Measurements from ENCODE around the gene SDF4. TPM values are rescaled to one million over a fixed set of nuclear protein-coding genes. Genes with fewer than 3 reads are reported as not detected.

Gene SDF4
- total and polyA plus RNA-seq, 10 donors: 39.1 to 145 (median 88.5) TPM

GRCh38 chr1:1247341-1247913, 15.6 kb upstream of the SDF4 start:
- TF ChIP-seq CTCF (IDR thresholded peaks at IDR 0.05 in 8 of 11, conservative IDR thresholded peaks at IDR 0.05 in 3 of 11) (no peak), POLR2AphosphoS5 (IDR thresholded peaks at IDR 0.05) (peak in 1 of 3 donors; percentile 28)
- no peak overlapping the region for H3K4me3 ChIP-seq
- H3K27me3 ChIP-seq (replicated peaks in 1 of 7): peaks cover 0 to 52% (median 29%) of the 10 kb centered on the region in 7 donors
- no peak overlapping the region for H3K27ac ChIP-seq
- 68 to 79% (median 71%) methylated on average over 8 to 25 of the region's 25 CpGs for WGBS, 5 donors
- H3K36me3 ChIP-seq: peaks cover 0 to 11% (median 4%) of the 10 kb centered on the region in 6 donors
- peaks cover 3 to 50% (median 24%) of the 10 kb centered on the region in 6 donors for H3K4me1 ChIP-seq
- DNase-seq: no peak
- no peaks in the 10 kb centered on the region for H3K9me3 ChIP-seq
- intact Hi-C loops (cut with DNase I; ENCODE audit: low total_unique reads): no loop called here

- 4 to 9% (median 7%) methylated on average over 19 to 74 of the region's 74 CpGs for WGBS, 5 donors
- peaks cover 0 to 4% (median 0%) of the 10 kb centered on the region in 6 donors for H3K36me3 ChIP-seq
- no peak within 1 kb of the TSS for H3K27ac ChIP-seq
- TF ChIP-seq POLR2AphosphoS5 (IDR thresholded peaks at IDR 0.05): no peak
- no peak for TF ChIP-seq CTCF (IDR thresholded peaks at IDR 0.05 in 8 of 11, conservative IDR thresholded peaks at IDR 0.05 in 3 of 11)
- no peak for TF ChIP-seq POLR2A (IDR thresholded peaks at IDR 0.05)
- peaks cover 0 to 58% (median 29%) of the 10 kb centered on the region in 7 donors for H3K27me3 ChIP-seq (replicated peaks in 1 of 7)
- no peaks in the 10 kb centered on the region for H3K9me3 ChIP-seq
- intact Hi-C loops (cut with DNase I; ENCODE audit: low total_unique reads): no loop called here
- peak within 1 kb of the TSS in 1 of 8 donors; percentile 33 for H3K4me3 ChIP-seq
- peaks cover 3 to 48% (median 24%) of the 10 kb centered on the region in 6 donors for H3K4me1 ChIP-seq
- no peak for DNase-seq
Observed at GRCh38 chr1:1246577-1247340, 15.0 kb upstream of the SDF4 start, which contains the start of gene C1QTNF12. TSS of gene C1QTNF12 (minus strand) at chr1:1246722. CDS start at chr1:1246690, 32 bp downstream.

- Histone ChIP-seq H3K4me1 (peaks cover 3 to 41% (median 20%) of the 10 kb centered on the region in 6 donors), H3K9me3 (no peaks in the 10 kb centered on the region), H3K36me3 (no peaks in the 10 kb centered on the region), H3K4me3 (peak overlapping the region in 1 of 8 donors; percentile 33), H3K27me3 (replicated peaks in 1 of 7) (peaks cover 0 to 66% (median 32%) of the 10 kb centered on the region in 7 donors), H3K27ac (no peak overlapping the region)
- intact Hi-C loops (cut with DNase I; ENCODE audit: low total_unique reads): no loop called here
- 30 to 71% (median 36%) methylated on average over 13 to 45 of the region's 45 CpGs for WGBS, 5 donors
- TF ChIP-seq CTCF (IDR thresholded peaks at IDR 0.05 in 8 of 11, conservative IDR thresholded peaks at IDR 0.05 in 3 of 11): no peak
- no peak for TF ChIP-seq POLR2AphosphoS5 (IDR thresholded peaks at IDR 0.05)
- TF ChIP-seq POLR2A (IDR thresholded peaks at IDR 0.05): no peak
- DNase-seq: no peak
Observed at GRCh38 chr1:1245817-1246576, 14.2 kb upstream of the SDF4 start.
